K562 (cell line): ENCODE results near the gene NUP98.

Source experiments
- BHLHE40 ChIP-seq: IDR thresholded peaks from 2 replicates; pipeline ENCODE4 v1.6.1; 2011; ENCODE audit warnings: low read length, improper control_type of control experiment
- CREB1 ChIP-seq, 2 experiments: sonication (generic) in 1 of 2; formaldehyde crosslinking in 1 of 2; IDR thresholded peaks; 2 replicates each; pipeline versions ENCODE4 v1.6.1 to v1.8.0; 2012 to 2022; ENCODE audit warnings: inconsistent platforms in 1 of 2, mild to moderate bottlenecking in 1 of 2, missing genetic modification reagents in 1 of 2, moderate library complexity in 1 of 2
- EZH2 ChIP-seq: IDR thresholded peaks from 2 replicates; pipeline ENCODE4 v1.6.1; 2012; ENCODE audit warnings: low read depth, mild to moderate bottlenecking, inconsistent platforms, low read length, borderline replicate concordance
- HBP1 ChIP-seq: fragments of 450-650 bp; formaldehyde crosslinking; IDR thresholded peaks from 2 replicates; pipeline ENCODE4 v1.4.0; 2022; ENCODE audit warnings: missing genetic modification characterization
- MBD1 ChIP-seq: fragments of 250-450 bp; sonication (Bioruptor Pico); IDR thresholded peaks from 2 replicates; pipeline ENCODE4 v1.8.0; 2022; ENCODE audit warnings: inconsistent platforms
- MCM7 ChIP-seq, 2 experiments: fragments of 450-650 bp; IDR thresholded peaks; 2 replicates each; pipeline ENCODE4 v1.6.1; 2016 to 2018
- TF ChIP-seq, protein P1 (sequence below), 2 experiments: fragments of 450-650 bp; formaldehyde crosslinking in 1 of 2; IDR thresholded peaks; 2 replicates each; pipeline versions ENCODE4 v1.4.0 to v1.6.1; 2014 to 2020; ENCODE audit warnings: mild to moderate bottlenecking in 2 of 2, borderline replicate concordance in 1 of 2, low read depth in 1 of 2
- TF ChIP-seq, protein P2 (sequence below): conservative IDR thresholded peaks from 2 replicates; pipeline ENCODE4 v1.6.1; 2011; ENCODE audit warnings: low read depth, mild to moderate bottlenecking, low read length; ENCODE audit not compliant: control insufficient read depth
- TF ChIP-seq, protein P3 (sequence below): fragments of 250-450 bp; sonication (Bioruptor Pico); IDR thresholded peaks from 2 replicates; pipeline ENCODE4 v1.4.0; 2020; ENCODE audit warnings: mild to moderate bottlenecking
- TF ChIP-seq, protein P4 (sequence below), 3 experiments: IDR thresholded peaks in 2 of 3; conservative IDR thresholded peaks in 1 of 3; 2 replicates each; pipeline ENCODE4 v1.5.1; 2011 to 2012; ENCODE audit warnings: low read length in 3 of 3, mild to moderate bottlenecking in 3 of 3, control low read depth in 2 of 3, improper control_type of control experiment in 1 of 3, inconsistent platforms in 1 of 3, low read depth in 1 of 3, mixed read lengths in 1 of 3, moderate library complexity in 1 of 3; ENCODE audit not compliant: insufficient read depth in 2 of 3

- TF ChIP-seq, protein P1, sequence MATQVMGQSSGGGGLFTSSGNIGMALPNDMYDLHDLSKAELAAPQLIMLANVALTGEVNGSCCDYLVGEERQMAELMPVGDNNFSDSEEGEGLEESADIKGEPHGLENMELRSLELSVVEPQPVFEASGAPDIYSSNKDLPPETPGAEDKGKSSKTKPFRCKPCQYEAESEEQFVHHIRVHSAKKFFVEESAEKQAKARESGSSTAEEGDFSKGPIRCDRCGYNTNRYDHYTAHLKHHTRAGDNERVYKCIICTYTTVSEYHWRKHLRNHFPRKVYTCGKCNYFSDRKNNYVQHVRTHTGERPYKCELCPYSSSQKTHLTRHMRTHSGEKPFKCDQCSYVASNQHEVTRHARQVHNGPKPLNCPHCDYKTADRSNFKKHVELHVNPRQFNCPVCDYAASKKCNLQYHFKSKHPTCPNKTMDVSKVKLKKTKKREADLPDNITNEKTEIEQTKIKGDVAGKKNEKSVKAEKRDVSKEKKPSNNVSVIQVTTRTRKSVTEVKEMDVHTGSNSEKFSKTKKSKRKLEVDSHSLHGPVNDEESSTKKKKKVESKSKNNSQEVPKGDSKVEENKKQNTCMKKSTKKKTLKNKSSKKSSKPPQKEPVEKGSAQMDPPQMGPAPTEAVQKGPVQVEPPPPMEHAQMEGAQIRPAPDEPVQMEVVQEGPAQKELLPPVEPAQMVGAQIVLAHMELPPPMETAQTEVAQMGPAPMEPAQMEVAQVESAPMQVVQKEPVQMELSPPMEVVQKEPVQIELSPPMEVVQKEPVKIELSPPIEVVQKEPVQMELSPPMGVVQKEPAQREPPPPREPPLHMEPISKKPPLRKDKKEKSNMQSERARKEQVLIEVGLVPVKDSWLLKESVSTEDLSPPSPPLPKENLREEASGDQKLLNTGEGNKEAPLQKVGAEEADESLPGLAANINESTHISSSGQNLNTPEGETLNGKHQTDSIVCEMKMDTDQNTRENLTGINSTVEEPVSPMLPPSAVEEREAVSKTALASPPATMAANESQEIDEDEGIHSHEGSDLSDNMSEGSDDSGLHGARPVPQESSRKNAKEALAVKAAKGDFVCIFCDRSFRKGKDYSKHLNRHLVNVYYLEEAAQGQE (IDR thresholded peaks at IDR 0.05; ENCODE audit: borderline replicate concordance), result no peak
- TF ChIP-seq, protein P1 (CRISPR knock-in tag; IDR thresholded peaks at IDR 0.05; ENCODE audit: low read depth), result no peak
- no peak for TF ChIP-seq EZH2
- no peak for TF ChIP-seq MCM7 (IDR thresholded peaks at IDR 0.05)
- TF ChIP-seq, protein P2, sequence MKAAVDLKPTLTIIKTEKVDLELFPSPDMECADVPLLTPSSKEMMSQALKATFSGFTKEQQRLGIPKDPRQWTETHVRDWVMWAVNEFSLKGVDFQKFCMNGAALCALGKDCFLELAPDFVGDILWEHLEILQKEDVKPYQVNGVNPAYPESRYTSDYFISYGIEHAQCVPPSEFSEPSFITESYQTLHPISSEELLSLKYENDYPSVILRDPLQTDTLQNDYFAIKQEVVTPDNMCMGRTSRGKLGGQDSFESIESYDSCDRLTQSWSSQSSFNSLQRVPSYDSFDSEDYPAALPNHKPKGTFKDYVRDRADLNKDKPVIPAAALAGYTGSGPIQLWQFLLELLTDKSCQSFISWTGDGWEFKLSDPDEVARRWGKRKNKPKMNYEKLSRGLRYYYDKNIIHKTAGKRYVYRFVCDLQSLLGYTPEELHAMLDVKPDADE, result no peak
- no peak for TF ChIP-seq BHLHE40
- TF ChIP-seq HBP1 (CRISPR knock-in tag), result no peak
- no peak for TF ChIP-seq CREB1 (IDR thresholded peaks at IDR 0.05)
- TF ChIP-seq CREB1 (CRISPR knock-in tag; IDR thresholded peaks at IDR 0.05), result no peak
- TF ChIP-seq, protein P3, sequence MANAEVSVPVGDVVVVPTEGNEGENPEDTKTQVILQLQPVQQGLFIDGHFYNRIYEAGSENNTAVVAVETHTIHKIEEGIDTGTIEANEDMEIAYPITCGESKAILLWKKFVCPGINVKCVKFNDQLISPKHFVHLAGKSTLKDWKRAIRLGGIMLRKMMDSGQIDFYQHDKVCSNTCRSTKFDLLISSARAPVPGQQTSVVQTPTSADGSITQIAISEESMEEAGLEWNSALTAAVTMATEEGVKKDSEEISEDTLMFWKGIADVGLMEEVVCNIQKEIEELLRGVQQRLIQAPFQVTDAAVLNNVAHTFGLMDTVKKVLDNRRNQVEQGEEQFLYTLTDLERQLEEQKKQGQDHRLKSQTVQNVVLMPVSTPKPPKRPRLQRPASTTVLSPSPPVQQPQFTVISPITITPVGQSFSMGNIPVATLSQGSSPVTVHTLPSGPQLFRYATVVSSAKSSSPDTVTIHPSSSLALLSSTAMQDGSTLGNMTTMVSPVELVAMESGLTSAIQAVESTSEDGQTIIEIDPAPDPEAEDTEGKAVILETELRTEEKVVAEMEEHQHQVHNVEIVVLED (CRISPR knock-in tag), result no peak
- TF ChIP-seq, protein P4, sequence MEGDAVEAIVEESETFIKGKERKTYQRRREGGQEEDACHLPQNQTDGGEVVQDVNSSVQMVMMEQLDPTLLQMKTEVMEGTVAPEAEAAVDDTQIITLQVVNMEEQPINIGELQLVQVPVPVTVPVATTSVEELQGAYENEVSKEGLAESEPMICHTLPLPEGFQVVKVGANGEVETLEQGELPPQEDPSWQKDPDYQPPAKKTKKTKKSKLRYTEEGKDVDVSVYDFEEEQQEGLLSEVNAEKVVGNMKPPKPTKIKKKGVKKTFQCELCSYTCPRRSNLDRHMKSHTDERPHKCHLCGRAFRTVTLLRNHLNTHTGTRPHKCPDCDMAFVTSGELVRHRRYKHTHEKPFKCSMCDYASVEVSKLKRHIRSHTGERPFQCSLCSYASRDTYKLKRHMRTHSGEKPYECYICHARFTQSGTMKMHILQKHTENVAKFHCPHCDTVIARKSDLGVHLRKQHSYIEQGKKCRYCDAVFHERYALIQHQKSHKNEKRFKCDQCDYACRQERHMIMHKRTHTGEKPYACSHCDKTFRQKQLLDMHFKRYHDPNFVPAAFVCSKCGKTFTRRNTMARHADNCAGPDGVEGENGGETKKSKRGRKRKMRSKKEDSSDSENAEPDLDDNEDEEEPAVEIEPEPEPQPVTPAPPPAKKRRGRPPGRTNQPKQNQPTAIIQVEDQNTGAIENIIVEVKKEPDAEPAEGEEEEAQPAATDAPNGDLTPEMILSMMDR (IDR thresholded peaks at IDR 0.05 in 2 of 3, conservative IDR thresholded peaks at IDR 0.05 in 1 of 3; ENCODE audit: insufficient read depth in 2 of 3, low read depth in 1 of 3, low read length in 3 of 3), result no peak
- TF ChIP-seq MBD1, result no peak
These were observed 26.6 kb upstream of the NUP98 start for GRCh38 chr11:3823762-3824506.
